Measurements from ENCODE around the gene YJU2. TPM values are rescaled to one million over a fixed set of nuclear protein-coding genes. Genes with fewer than 3 reads are reported as not detected.
A peak's percentile ranks its signal among the peaks of the same experiment; 100 is the strongest.

Gene YJU2
- total and polyA plus RNA-seq, 2 of the 13 experiments (the other 11 are each of a cell fraction or from before 2014, with no cell fraction given) = 9.3 to 17.9 TPM

DNA sequence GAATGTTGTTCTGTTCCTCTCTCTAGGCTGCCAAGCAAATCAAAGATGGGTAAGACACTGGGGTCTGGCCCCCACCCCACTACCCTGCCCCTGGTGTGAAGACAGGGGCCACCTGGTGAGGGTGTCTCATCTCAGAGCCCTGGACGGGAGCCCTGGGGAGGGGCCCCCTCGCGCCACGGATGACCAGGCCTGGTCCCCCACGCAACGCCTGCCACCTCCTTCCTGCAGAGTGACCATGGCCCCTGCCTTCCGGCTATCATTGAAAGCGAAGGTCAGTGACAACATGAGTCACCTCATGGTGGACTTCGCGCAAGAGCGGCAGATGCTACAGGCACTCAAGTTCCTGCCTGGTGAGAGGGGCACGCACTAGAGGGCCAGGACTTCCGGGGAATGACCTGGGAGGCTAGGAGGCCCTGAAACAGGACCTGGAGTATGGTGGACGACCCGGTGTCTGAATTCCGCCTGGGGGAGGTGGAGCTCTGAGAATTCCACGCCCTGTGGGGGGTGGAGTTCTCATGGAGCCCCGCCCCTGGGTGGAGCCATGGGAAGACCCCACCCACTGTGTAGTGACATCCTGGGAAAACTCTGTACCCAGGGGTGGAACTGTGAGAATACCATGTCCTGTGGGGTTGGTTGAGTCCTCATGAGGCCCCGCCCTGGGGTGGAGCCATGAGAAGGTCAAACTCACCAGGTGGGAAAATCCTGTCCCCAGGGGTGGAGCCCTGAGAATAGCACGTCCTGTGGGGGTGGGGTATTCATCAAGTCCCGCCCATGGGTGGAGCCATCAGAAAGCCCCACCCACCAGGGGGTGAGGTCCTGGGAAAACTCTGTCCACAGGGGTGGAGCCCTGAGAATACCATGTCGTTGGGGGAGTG, 63.6 kb downstream of the YJU2 start (continued):
- TF ChIP-seq, protein P1, sequence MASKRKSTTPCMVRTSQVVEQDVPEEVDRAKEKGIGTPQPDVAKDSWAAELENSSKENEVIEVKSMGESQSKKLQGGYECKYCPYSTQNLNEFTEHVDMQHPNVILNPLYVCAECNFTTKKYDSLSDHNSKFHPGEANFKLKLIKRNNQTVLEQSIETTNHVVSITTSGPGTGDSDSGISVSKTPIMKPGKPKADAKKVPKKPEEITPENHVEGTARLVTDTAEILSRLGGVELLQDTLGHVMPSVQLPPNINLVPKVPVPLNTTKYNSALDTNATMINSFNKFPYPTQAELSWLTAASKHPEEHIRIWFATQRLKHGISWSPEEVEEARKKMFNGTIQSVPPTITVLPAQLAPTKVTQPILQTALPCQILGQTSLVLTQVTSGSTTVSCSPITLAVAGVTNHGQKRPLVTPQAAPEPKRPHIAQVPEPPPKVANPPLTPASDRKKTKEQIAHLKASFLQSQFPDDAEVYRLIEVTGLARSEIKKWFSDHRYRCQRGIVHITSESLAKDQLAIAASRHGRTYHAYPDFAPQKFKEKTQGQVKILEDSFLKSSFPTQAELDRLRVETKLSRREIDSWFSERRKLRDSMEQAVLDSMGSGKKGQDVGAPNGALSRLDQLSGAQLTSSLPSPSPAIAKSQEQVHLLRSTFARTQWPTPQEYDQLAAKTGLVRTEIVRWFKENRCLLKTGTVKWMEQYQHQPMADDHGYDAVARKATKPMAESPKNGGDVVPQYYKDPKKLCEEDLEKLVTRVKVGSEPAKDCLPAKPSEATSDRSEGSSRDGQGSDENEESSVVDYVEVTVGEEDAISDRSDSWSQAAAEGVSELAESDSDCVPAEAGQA (IDR thresholded peaks at IDR 0.05; ENCODE audit: low read depth) = peak; percentile 95
- TF ChIP-seq, protein P1 (CRISPR knock-in tag; IDR thresholded peaks at IDR 0.05; ENCODE audit: borderline replicate concordance) = no peak; the same call in 1 of the 2 replicates
- TF ChIP-seq NPAS2 (CRISPR knock-in tag; IDR thresholded peaks at IDR 0.05; ENCODE audit: borderline replicate concordance) = no peak
- no peak for TF ChIP-seq TBP (CRISPR knock-in tag; IDR thresholded peaks at IDR 0.05)
- TF ChIP-seq ZNF619 (CRISPR knock-in tag; IDR thresholded peaks at IDR 0.05) = no peak
- TF ChIP-seq, protein P2, sequence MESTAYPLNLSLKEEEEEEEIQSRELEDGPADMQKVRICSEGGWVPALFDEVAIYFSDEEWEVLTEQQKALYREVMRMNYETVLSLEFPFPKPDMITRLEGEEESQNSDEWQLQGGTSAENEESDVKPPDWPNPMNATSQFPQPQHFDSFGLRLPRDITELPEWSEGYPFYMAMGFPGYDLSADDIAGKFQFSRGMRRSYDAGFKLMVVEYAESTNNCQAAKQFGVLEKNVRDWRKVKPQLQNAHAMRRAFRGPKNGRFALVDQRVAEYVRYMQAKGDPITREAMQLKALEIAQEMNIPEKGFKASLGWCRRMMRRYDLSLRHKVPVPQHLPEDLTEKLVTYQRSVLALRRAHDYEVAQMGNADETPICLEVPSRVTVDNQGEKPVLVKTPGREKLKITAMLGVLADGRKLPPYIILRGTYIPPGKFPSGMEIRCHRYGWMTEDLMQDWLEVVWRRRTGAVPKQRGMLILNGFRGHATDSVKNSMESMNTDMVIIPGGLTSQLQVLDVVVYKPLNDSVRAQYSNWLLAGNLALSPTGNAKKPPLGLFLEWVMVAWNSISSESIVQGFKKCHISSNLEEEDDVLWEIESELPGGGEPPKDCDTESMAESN (CRISPR knock-in tag; conservative IDR thresholded peaks at IDR 0.05) = no peak; the same call in 1 of the 2 replicates
- TF ChIP-seq ZNF143 (CRISPR knock-in tag; IDR thresholded peaks at IDR 0.05) = no peak
- TF ChIP-seq ZNF329 (CRISPR knock-in tag; IDR thresholded peaks at IDR 0.05; ENCODE audit: low read depth) = peak; percentile 50; the same call in 1 of the 2 replicates
- peak; percentile 98 for TF ChIP-seq ZMAT3 (CRISPR knock-in tag; conservative IDR thresholded peaks at IDR 0.05)
- peak; percentile 89 for TF ChIP-seq ZSCAN25 (CRISPR knock-in tag; IDR thresholded peaks at IDR 0.05)
- TF ChIP-seq SRY (CRISPR knock-in tag; IDR thresholded peaks at IDR 0.05) = peak; percentile 60; the same call in 1 of the 2 replicates
- peak; percentile 91 for TF ChIP-seq FOXO1 (CRISPR knock-in tag; IDR thresholded peaks at IDR 0.05)
- no peak for TF ChIP-seq ZNF768 (CRISPR knock-in tag; IDR thresholded peaks at IDR 0.05)
- TF ChIP-seq ZNF83 (CRISPR knock-in tag; IDR thresholded peaks at IDR 0.05; ENCODE audit: borderline replicate concordance) = no peak
- TF ChIP-seq, protein P3, sequence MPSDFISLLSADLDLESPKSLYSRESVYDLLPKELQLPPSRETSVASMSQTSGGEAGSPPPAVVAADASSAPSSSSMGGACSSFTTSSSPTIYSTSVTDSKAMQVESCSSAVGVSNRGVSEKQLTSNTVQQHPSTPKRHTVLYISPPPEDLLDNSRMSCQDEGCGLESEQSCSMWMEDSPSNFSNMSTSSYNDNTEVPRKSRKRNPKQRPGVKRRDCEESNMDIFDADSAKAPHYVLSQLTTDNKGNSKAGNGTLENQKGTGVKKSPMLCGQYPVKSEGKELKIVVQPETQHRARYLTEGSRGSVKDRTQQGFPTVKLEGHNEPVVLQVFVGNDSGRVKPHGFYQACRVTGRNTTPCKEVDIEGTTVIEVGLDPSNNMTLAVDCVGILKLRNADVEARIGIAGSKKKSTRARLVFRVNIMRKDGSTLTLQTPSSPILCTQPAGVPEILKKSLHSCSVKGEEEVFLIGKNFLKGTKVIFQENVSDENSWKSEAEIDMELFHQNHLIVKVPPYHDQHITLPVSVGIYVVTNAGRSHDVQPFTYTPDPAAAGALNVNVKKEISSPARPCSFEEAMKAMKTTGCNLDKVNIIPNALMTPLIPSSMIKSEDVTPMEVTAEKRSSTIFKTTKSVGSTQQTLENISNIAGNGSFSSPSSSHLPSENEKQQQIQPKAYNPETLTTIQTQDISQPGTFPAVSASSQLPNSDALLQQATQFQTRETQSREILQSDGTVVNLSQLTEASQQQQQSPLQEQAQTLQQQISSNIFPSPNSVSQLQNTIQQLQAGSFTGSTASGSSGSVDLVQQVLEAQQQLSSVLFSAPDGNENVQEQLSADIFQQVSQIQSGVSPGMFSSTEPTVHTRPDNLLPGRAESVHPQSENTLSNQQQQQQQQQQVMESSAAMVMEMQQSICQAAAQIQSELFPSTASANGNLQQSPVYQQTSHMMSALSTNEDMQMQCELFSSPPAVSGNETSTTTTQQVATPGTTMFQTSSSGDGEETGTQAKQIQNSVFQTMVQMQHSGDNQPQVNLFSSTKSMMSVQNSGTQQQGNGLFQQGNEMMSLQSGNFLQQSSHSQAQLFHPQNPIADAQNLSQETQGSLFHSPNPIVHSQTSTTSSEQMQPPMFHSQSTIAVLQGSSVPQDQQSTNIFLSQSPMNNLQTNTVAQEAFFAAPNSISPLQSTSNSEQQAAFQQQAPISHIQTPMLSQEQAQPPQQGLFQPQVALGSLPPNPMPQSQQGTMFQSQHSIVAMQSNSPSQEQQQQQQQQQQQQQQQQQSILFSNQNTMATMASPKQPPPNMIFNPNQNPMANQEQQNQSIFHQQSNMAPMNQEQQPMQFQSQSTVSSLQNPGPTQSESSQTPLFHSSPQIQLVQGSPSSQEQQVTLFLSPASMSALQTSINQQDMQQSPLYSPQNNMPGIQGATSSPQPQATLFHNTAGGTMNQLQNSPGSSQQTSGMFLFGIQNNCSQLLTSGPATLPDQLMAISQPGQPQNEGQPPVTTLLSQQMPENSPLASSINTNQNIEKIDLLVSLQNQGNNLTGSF (CRISPR knock-in tag; IDR thresholded peaks at IDR 0.05) = no peak
- 0 out of 2 replicates have a peak, but pooled peaks have one; percentile 49 for TF ChIP-seq HES4 (CRISPR knock-in tag; IDR thresholded peaks at IDR 0.05; ENCODE audit: borderline replicate concordance)
